PC-9 (cell line): ENCODE results near the gene FEM1C.
"Not testable (repeated sequence)": the region's sequence is repeated elsewhere in the genome, so short reads cannot be mapped to it uniquely, and the experiment has no call there.

ENCODE experiments used
- CTCF ChIP-seq: fragments of 200-600 bp; sonication (generic); conservative IDR thresholded peaks from 2 replicates; pipeline ENCODE4 v1.6.1; 2017; ENCODE audit warnings: mixed run types, antibody characterized with exemption, mild to moderate bottlenecking, moderate library complexity
- EZH2 ChIP-seq: fragments of 200-600 bp; sonication (generic); IDR thresholded peaks from 2 replicates; pipeline ENCODE4 v1.8.0; 2017; ENCODE audit warnings: antibody characterized with exemption, low read depth

- TF ChIP-seq CTCF, EZH2: not testable (repeated sequence)
Observed at GRCh38 chr5:115479166-115479873, 65.3 kb downstream of the FEM1C start.
